ENCODE measurements around the gene CMTR1. TPM values are rescaled to one million over a fixed set of nuclear protein-coding genes. Genes with fewer than 3 reads are reported as not detected.

Gene CMTR1, protein sequence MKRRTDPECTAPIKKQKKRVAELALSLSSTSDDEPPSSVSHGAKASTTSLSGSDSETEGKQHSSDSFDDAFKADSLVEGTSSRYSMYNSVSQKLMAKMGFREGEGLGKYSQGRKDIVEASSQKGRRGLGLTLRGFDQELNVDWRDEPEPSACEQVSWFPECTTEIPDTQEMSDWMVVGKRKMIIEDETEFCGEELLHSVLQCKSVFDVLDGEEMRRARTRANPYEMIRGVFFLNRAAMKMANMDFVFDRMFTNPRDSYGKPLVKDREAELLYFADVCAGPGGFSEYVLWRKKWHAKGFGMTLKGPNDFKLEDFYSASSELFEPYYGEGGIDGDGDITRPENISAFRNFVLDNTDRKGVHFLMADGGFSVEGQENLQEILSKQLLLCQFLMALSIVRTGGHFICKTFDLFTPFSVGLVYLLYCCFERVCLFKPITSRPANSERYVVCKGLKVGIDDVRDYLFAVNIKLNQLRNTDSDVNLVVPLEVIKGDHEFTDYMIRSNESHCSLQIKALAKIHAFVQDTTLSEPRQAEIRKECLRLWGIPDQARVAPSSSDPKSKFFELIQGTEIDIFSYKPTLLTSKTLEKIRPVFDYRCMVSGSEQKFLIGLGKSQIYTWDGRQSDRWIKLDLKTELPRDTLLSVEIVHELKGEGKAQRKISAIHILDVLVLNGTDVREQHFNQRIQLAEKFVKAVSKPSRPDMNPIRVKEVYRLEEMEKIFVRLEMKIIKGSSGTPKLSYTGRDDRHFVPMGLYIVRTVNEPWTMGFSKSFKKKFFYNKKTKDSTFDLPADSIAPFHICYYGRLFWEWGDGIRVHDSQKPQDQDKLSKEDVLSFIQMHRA
- total RNA-seq (2022; extraction: Qiagen RNA extraction), result 15.5 to 18.6 TPM (median 16.6 TPM) in 5 replicates

DNA sequence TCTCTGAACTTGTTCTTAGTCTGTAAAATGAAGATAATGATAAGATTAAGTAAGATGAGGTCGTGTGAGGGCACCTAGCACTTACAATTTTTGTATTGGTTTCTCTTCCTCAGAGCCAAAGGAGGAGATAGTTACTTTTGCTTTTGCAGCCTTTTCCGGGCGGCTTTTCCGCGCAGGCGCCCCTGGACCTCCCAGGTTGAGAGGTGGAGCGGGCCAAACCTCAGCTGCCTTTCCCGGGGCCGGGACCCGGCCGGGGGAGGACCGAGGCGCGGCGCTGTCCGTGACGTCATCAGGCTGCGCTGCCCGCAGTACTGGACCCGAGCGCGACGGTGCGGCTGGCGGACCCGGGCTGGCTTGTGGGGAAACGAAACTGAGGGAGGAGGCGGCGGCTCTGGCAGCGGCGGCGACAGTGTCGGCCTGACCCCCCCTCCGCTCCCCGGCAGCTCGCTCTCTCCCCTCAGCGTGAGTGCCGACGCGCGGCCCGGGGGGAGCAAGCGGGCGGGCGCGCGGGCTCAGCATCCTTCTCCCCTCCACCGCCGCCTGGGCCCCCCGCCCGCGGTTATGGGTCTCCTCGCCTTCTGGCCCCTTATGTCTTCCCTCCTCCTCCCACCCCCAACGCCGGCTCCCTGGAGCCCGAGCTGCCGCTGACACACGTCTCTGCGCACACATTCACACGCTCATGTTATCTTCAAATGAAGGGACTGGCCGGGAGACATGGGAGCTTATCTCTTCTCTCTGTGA, at the start of gene CMTR1:
CMTR1 (plus strand) TSS at position 306 of the 741 bp plus-strand sequence. CDS start 2,409 bp downstream, outside the sequence.

DNA sequence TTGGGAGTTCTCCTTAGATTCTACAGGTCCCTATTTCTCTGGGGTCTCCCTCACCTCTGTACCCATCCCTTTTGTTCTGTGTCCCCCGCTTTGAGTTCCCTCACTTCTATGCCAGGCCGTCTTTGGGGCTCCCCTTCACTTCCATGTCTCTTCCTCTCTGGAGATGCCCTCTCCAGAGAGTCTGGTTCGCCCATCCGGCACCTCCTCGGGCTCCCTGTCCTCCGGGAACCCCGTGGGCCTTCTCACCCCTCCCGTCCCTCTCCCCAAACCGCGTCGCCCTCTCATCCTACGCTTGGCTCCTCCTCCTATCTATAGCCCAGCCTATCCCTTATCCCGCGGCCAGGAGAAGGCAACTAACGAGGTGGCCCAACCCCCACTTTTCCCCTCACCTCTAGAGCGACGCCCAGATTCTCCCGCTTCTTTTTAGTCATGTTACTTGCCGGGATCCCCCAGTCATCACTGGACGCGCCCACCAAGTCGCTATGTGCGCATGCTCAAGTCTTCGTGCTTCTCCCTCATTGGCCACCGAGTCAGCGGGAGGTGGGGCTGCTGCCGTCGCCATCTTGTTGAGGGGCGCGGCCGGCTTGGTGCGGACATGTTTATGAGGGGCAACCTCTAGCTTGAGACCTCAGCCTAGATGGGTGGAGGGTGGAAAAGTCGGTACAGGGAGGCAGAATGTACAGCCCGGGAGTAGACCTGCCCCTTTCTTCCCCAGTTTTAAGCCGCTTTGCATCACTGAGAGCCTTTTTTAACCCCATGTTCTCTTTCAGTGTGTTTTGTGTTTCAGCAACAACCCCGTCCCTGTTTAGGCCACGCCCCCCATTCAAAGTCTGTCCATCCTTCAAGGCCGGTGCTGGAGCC, 66.6 kb downstream of the CMTR1 start, which contains the start of gene CCDC167:
CCDC167 (minus strand) TSS at position 461 of the 861 bp plus-strand sequence; CDS start at position 431, 30 bp downstream.

Other genes starting within 250 kb of the CMTR1 start
- gene TBC1D22B, start 175.4 kb upstream of the CMTR1 start, total RNA-seq (2022; extraction: Qiagen RNA extraction), result 5.0 to 5.9 TPM (median 5.4 TPM) in 5 replicates
- 0.41 to 0.82 TPM (median 0.64 TPM) in 5 replicates for gene TMEM217, start 175.1 kb upstream of the CMTR1 start, total RNA-seq (2022; extraction: Qiagen RNA extraction)
- 21.5 to 28.8 TPM (median 25.7 TPM) in 5 replicates for gene RNF8, start 79.2 kb upstream of the CMTR1 start, total RNA-seq (2022; extraction: Qiagen RNA extraction)
- gene CCDC167, start 66.7 kb downstream of the CMTR1 start, total RNA-seq (2022; extraction: Qiagen RNA extraction), result 41.6 to 51.0 TPM (median 47.0 TPM) in 5 replicates